Smooth muscle cell (in vitro differentiated cells): ENCODE data around the gene CYBRD1. TPM values are rescaled to one million over a fixed set of nuclear protein-coding genes. Genes with fewer than 3 reads are reported as not detected.

Experiments
- DNase-seq: peaks from one replicate; lab custom pipeline; 2025; ENCODE audit not compliant: unreplicated experiment; lab: John Stamatoyannopoulos, UW
- H2AFZ ChIP-seq: fragments of 200-600 bp; sonication (generic); 2 replicates; pipeline ENCODE4 v1.6.0; 2016; ENCODE audit warnings: antibody characterized with exemption, low read depth, mild to moderate bottlenecking
- H3F3A ChIP-seq: fragments of 200-600 bp; sonication (generic); 2 replicates; pipeline ENCODE4 v1.6.0; 2017; ENCODE audit warnings: antibody characterized with exemption, low read depth
- H3K27ac ChIP-seq: fragments of 200-600 bp; sonication (generic); 2 replicates; pipeline ENCODE4 v1.5.1; 2016; ENCODE audit warnings: low read depth, mild to moderate bottlenecking
- H3K27me3 ChIP-seq: fragments of 200-600 bp; sonication (generic); 2 replicates; pipeline ENCODE4 v1.6.1; 2016; ENCODE audit warnings: low read depth, mild to moderate bottlenecking
- H3K36me3 ChIP-seq: fragments of 200-600 bp; sonication (generic); 2 replicates; pipeline ENCODE4 v1.5.1; 2016; ENCODE audit warnings: low read depth
- H3K4me1 ChIP-seq: fragments of 200-600 bp; sonication (generic); 2 replicates; pipeline ENCODE4 v1.5.1; 2016; ENCODE audit warnings: low read depth
- H3K4me2 ChIP-seq: fragments of 200-600 bp; sonication (generic); 2 replicates; pipeline ENCODE4 v1.6.0; 2016; ENCODE audit warnings: mild to moderate bottlenecking
- H3K4me3 ChIP-seq: fragments of 200-600 bp; sonication (generic); 2 replicates; pipeline ENCODE4 v1.5.1; 2016; ENCODE audit warnings: mild to moderate bottlenecking
- H3K79me2 ChIP-seq: fragments of 200-600 bp; sonication (generic); 2 replicates; pipeline ENCODE4 v1.6.0; 2016; ENCODE audit warnings: low read depth, mild to moderate bottlenecking
- H3K9ac ChIP-seq: fragments of 200-600 bp; sonication (generic); 2 replicates; pipeline ENCODE4 v1.6.0; 2016; ENCODE audit warnings: low read depth
- H3K9me3 ChIP-seq: fragments of 200-600 bp; sonication (generic); replicated peaks from 2 replicates; pipeline ENCODE4 v1.5.1; 2016; ENCODE audit warnings: low read depth
- H4K20me1 ChIP-seq: fragments of 200-600 bp; sonication (generic); 2 replicates; pipeline ENCODE4 v1.6.0; 2016; ENCODE audit warnings: low read depth
- CTCF ChIP-seq: fragments of 200-600 bp; sonication (generic); IDR thresholded peaks from 2 replicates; pipeline ENCODE4 v1.5.1; 2017; ENCODE audit warnings: borderline replicate concordance, mild to moderate bottlenecking, antibody characterized with exemption; ENCODE audit not compliant: insufficient read depth, poor library complexity, severe bottlenecking
- WGBS: methylation state at CpG from one replicate; pipeline ENCODE4 v1.1.7; 2016; ENCODE audit warnings: low lambda C conversion rate; 5-methylcytosine and 5-hydroxymethylcytosine counted together
- polyA plus RNA-seq: library from polyadenylated mRNA; unstranded; fragments of >200 nt; fragmentation: Nextera tagmentation; extraction: Ambion mirVana; gene quantifications from 2 replicates; pipeline ENCODE4 v1.2.1, GENCODE V29; 2016
- total RNA-seq: library from RNA; depleted of rRNA; stranded (reverse); fragments of >200 nt; gene quantifications from 2 replicates; pipeline ENCODE4 v1.2.3, GENCODE V29; 2014

CYBRD1 gene
- total and polyA plus RNA-seq, 2 experiments from 2014 or later, result 41.3 to 61.5 TPM

DNA sequence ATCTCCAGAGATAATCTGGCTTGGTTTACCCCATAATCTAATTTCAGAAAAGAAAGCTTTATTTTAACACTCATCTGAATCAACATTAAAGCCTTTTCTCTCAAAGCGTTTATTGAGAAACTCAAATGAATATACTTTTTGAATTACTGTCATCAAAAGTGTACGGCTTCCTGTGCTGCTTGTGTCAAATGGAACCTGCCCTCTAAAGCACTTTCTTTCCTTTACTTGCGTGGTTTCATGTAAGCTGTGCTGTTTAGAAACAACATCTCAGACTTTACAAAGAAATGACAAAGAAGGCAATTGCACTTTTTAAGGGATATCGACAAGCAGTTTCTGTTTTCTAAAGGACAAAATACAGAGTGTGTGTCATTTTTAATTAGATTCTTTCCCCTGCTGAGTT lies 35.1 kb downstream of the CYBRD1 start:
- Histone ChIP-seq H3K4me2 (no peak overlapping the region), H3F3A (no peaks in the 10 kb centered on the region)
- 89% methylated on average over 4 of the region's 4 CpGs for WGBS

DNA sequence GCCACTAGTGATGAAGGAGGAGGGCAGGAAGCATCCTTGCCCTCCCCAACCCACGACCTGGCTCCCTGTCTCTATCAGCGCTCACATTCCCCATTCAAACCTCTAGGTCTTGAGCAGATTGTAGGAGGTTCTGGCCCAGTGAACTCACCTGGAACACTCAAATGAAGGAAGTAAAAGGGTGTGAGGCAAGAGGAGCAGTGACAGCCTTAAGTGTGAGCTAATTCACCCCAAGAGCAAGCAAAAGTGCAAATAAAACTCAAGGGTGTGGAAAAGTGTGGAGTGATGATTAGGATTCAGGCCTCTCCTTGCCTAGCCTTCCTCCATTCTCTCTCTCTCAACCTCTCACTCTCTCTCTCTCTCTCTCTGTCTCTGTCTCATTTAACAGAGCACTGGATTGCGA lies 41.0 kb downstream of the CYBRD1 start:
- WGBS, result 96% methylated on average over 3 of the region's 3 CpGs
- no peak for DNase-seq
- Histone ChIP-seq H3K36me3 (no peaks in the 10 kb centered on the region), H3K4me2 (no peak overlapping the region), H3K9me3 (no peaks in the 10 kb centered on the region), H3K4me1 (no peaks in the 10 kb centered on the region), H3K27ac (no peak overlapping the region), H3K79me2 (no peaks in the 10 kb centered on the region), H3F3A (no peaks in the 10 kb centered on the region), H3K4me3 (no peak overlapping the region), H4K20me1 (no peaks in the 10 kb centered on the region), H2AFZ (no peak overlapping the region), H3K27me3 (no peaks in the 10 kb centered on the region), H3K9ac (no peak overlapping the region)
- TF ChIP-seq CTCF, result no peak

More for the DNA sequence above, 35.1 kb downstream of the CYBRD1 start:
- TF ChIP-seq CTCF, result no peak
- DNase-seq, result no peak
- H3K79me2 ChIP-seq, result no peaks in the 10 kb centered on the region
- no peaks in the 10 kb centered on the region for H3K27me3 ChIP-seq
- H3K4me3 ChIP-seq, result no peak overlapping the region
- H3K9me3 ChIP-seq, result no peaks in the 10 kb centered on the region
- H3K4me1 ChIP-seq, result peaks cover 12% of the 10 kb centered on the region
- H3K9ac ChIP-seq, result no peak overlapping the region
- no peaks in the 10 kb centered on the region for H4K20me1 ChIP-seq
- no peaks in the 10 kb centered on the region for H3K36me3 ChIP-seq
- H2AFZ ChIP-seq, result no peak overlapping the region
- no peak overlapping the region for H3K27ac ChIP-seq

DNA sequence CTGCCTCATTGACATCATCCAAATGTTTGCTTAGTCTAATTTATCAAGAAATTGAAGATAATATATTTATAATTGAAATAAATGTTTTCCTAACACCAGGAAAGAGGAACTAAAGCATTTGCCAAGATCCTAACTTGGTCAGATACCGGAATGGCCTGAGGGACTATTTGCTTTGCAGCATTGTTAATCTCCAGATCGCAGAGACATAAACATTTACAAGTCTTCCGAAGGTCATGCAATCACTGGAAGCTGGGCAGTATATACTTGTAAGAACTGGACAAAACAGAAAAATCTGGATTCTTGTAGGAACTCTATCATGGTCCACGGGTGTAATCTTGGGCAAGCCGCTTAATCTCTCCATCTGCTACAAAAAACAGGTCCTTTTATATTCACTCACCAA lies 42.2 kb downstream of the CYBRD1 start:
- Histone ChIP-seq H3K27me3 (no peaks in the 10 kb centered on the region), H3K79me2 (no peaks in the 10 kb centered on the region), H3K9me3 (no peaks in the 10 kb centered on the region), H3K4me2 (no peak overlapping the region), H2AFZ (no peak overlapping the region), H3K4me3 (no peak overlapping the region), H4K20me1 (no peaks in the 10 kb centered on the region), H3F3A (no peaks in the 10 kb centered on the region), H3K4me1 (no peaks in the 10 kb centered on the region), H3K27ac (no peak overlapping the region), H3K36me3 (no peaks in the 10 kb centered on the region), H3K9ac (no peak overlapping the region)
- no peak for DNase-seq
- WGBS, result 53% methylated on average over 5 of the region's 5 CpGs
- TF ChIP-seq CTCF, result no peak

DNA sequence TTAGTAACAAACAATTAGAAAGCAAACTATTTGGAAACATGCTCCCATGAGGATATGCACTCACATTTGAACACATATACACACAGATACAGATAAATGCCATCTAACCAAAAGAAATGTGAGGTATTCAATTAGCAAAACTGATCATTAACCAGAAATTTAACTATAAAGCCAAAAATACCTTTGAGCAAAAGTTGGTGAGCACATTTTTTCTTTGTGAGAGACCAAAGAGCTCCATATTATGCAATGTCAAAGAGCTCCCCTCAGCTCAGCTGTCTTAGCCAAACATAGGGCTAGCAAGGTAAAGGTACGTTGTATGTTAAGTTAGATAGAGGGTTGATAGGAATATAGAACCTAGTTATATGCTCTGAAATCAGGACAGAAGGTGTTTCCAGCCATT lies 43.8 kb downstream of the CYBRD1 start:
- Histone ChIP-seq H2AFZ (no peak overlapping the region), H3K9me3 (no peaks in the 10 kb centered on the region), H3K79me2 (no peaks in the 10 kb centered on the region), H3K36me3 (no peaks in the 10 kb centered on the region), H3K9ac (no peak overlapping the region), H3K4me1 (no peaks in the 10 kb centered on the region), H3K4me3 (no peak overlapping the region), H3F3A (no peaks in the 10 kb centered on the region), H3K27ac (no peak overlapping the region), H3K4me2 (no peak overlapping the region), H3K27me3 (no peaks in the 10 kb centered on the region), H4K20me1 (no peaks in the 10 kb centered on the region)
- no peak for DNase-seq
- WGBS, result 42% methylated on average over 1 of the region's 1 CpG
- no peak for TF ChIP-seq CTCF
